H1 (cell line): ENCODE measurements around the gene NDUFS7. TPM values are rescaled to one million over a fixed set of nuclear protein-coding genes. Genes with fewer than 3 reads are reported as not detected.
A peak's percentile ranks its signal among the peaks of the same experiment; 100 is the strongest.

Experiments
- CTCF ChIA-PET: fragments of 300-600 bp; sonication (Branson Sonifier 250); formaldehyde crosslinking; loops from one replicate; lab custom pipeline; 2021; ENCODE audit not compliant: partially characterized antibody; lab: Charles Lee
- POLR2A ChIA-PET: fragments of 300-600 bp; sonication (Branson Sonifier 250); formaldehyde crosslinking; loops from one replicate; lab custom pipeline; 2021; ENCODE audit warnings: inconsistent platforms; ENCODE audit not compliant: partially characterized antibody; lab: Charles Lee
- DNase-seq, 2 experiments: peaks; one replicate each; pipeline versions ENCODE4 v3.0.0 to v3.0.0-alpha.2; 2010 to 2022; ENCODE audit warnings: low spot score in 2 of 2, low read depth in 1 of 2, mixed read lengths in 1 of 2
- FAIRE-seq: peaks from 2 replicates; lab custom pipeline; 2011; peaks lifted over from hg19 to GRCh38; lab: Jason Lieb, UNC
- H2AFZ ChIP-seq: 2 replicates; pipeline ENCODE4 v1.8.1; 2012; ENCODE audit warnings: low read length, inconsistent platforms
- H2AK5ac ChIP-seq: 2 replicates; pipeline ENCODE4 v1.6.1; 2013; ENCODE audit warnings: low read depth, low read length
- H2BK120ac ChIP-seq: replicated peaks from 2 replicates; pipeline ENCODE3; 2013; ENCODE audit warnings: low read depth, low read length, inconsistent platforms
- H2BK12ac ChIP-seq: 2 replicates; pipeline ENCODE4 v1.6.1; 2013; ENCODE audit warnings: low read depth, low read length
- H2BK15ac ChIP-seq: 2 replicates; pipeline ENCODE4 v1.6.1; 2013; ENCODE audit warnings: low read length
- H2BK20ac ChIP-seq: 2 replicates; pipeline ENCODE4 v1.6.1; 2013; ENCODE audit warnings: low read length
- H2BK5ac ChIP-seq: 2 replicates; pipeline ENCODE4 v1.6.1; 2013; ENCODE audit warnings: low read depth, low read length
- H3K14ac ChIP-seq: 2 replicates; pipeline ENCODE4 v1.6.1; 2013; ENCODE audit warnings: inconsistent platforms; ENCODE audit not compliant: insufficient read length
- H3K18ac ChIP-seq: 2 replicates; pipeline ENCODE4 v1.6.1; 2013; ENCODE audit warnings: low read length; ENCODE audit errors: extremely low read depth
- H3K23ac ChIP-seq: 2 replicates; pipeline ENCODE4 v1.6.1; 2013; ENCODE audit warnings: inconsistent platforms; ENCODE audit not compliant: insufficient read length
- H3K23me2 ChIP-seq: 2 replicates; pipeline ENCODE4 v1.6.1; 2013; ENCODE audit warnings: low read depth, low read length
- H3K27ac ChIP-seq: 2 replicates; pipeline ENCODE4 v1.6.1; 2011; ENCODE audit warnings: low read depth, low read length, inconsistent platforms
- H3K27me3 ChIP-seq, 4 experiments: replicated peaks in 1 of 4; 1 replicate in 1 of 4; 2 replicates in 3 of 4; pipeline versions ENCODE4 v1.6.1 to v1.8.1; 2011 to 2013; ENCODE audit warnings: low read length in 3 of 4, mild to moderate bottlenecking in 3 of 4, inconsistent platforms in 2 of 4, mixed read lengths in 2 of 4, moderate library complexity in 1 of 4; ENCODE audit not compliant: control insufficient read depth in 3 of 4, insufficient read depth in 3 of 4; ENCODE audit errors: extremely low read depth in 1 of 4
- H3K36me3 ChIP-seq, 4 experiments: 2 replicates each; pipeline versions ENCODE4 v1.6.1 to v1.8.1; 2011 to 2013; ENCODE audit warnings: mild to moderate bottlenecking in 4 of 4, low read length in 3 of 4, moderate library complexity in 2 of 4, control low read depth in 1 of 4, inconsistent platforms in 1 of 4; ENCODE audit not compliant: insufficient read depth in 4 of 4, control insufficient read depth in 2 of 4
- H3K4ac ChIP-seq: replicated peaks from 2 replicates; pipeline ENCODE3; 2013; ENCODE audit warnings: low read length, low read depth, mixed read lengths, inconsistent platforms; ENCODE audit not compliant: insufficient read length
- H3K4me1 ChIP-seq, 4 experiments: replicated peaks in 1 of 4; 1 replicate in 1 of 4; 2 replicates in 3 of 4; pipeline versions ENCODE4 v1.6.1 to v1.8.1; 2011 to 2013; ENCODE audit warnings: low read length in 3 of 4, inconsistent platforms in 2 of 4, mixed read lengths in 1 of 4; ENCODE audit not compliant: insufficient read depth in 4 of 4, control insufficient read depth in 3 of 4
- H3K4me2 ChIP-seq, 2 experiments: 2 replicates each; pipeline versions ENCODE4 v1.6.1 to v1.8.1; 2011 to 2013; ENCODE audit warnings: low read depth in 2 of 2, low read length in 2 of 2, control low read depth in 1 of 2, inconsistent platforms in 1 of 2, mild to moderate bottlenecking in 1 of 2; ENCODE audit not compliant: insufficient read depth in 1 of 2
- H3K4me3 ChIP-seq, 4 experiments: fragments of 200-600, 300-600 bp in 1 of 4; sonication (generic), shearing (Covaris generic), sonication (Bioruptor Twin) in 1 of 4; 2 replicates each; pipeline versions ENCODE4 v1.5.1 to v1.8.1; 2011 to 2016; ENCODE audit warnings: low read length in 4 of 4, low read depth in 3 of 4, control low read depth in 2 of 4, inconsistent platforms in 2 of 4, mild to moderate bottlenecking in 2 of 4, mixed read lengths in 1 of 4, moderate library complexity in 1 of 4; ENCODE audit not compliant: insufficient read depth in 2 of 4; ENCODE audit errors: extremely low read depth in 1 of 4
- H3K56ac ChIP-seq: replicated peaks from 2 replicates; pipeline ENCODE3; 2013; ENCODE audit warnings: low read depth, mild to moderate bottlenecking, mixed read lengths, low read length, inconsistent platforms; ENCODE audit not compliant: insufficient read length
- H3K79me1 ChIP-seq: 2 replicates; pipeline ENCODE4 v1.6.1; 2013; ENCODE audit warnings: low read depth, low read length, control low read depth
- H3K79me2 ChIP-seq, 2 experiments: 2 replicates each; pipeline versions ENCODE4 v1.6.1 to v1.8.1; 2012 to 2013; ENCODE audit warnings: low read length in 2 of 2, mild to moderate bottlenecking in 2 of 2, inconsistent platforms in 1 of 2; ENCODE audit not compliant: insufficient read depth in 2 of 2, control insufficient read depth in 1 of 2
- H3K9ac ChIP-seq, 4 experiments: replicated peaks in 1 of 4; 1 replicate in 1 of 4; 2 replicates in 3 of 4; pipeline versions ENCODE4 v1.6.1 to v1.8.1; 2011 to 2013; ENCODE audit warnings: low read depth in 3 of 4, low read length in 3 of 4, control low read depth in 2 of 4, mild to moderate bottlenecking in 2 of 4, moderate library complexity in 2 of 4, inconsistent platforms in 1 of 4; ENCODE audit errors: extremely low read depth in 1 of 4
- H3K9me3 ChIP-seq, 2 experiments: 2 replicates each; pipeline versions ENCODE4 v1.6.1 to v1.8.1; 2012 to 2013; ENCODE audit warnings: mild to moderate bottlenecking in 2 of 2, moderate library complexity in 2 of 2, control low read depth in 1 of 2, inconsistent platforms in 1 of 2, low read depth in 1 of 2, low read length in 1 of 2, mixed read lengths in 1 of 2; ENCODE audit not compliant: insufficient read depth in 2 of 2
- H4K20me1 ChIP-seq, 2 experiments: replicated peaks in 1 of 2; 2 replicates each; pipeline versions ENCODE3 to v1.8.1; 2011 to 2013; ENCODE audit warnings: inconsistent platforms in 2 of 2, low read length in 2 of 2, mild to moderate bottlenecking in 1 of 2; ENCODE audit not compliant: insufficient read depth in 2 of 2, control insufficient read depth in 1 of 2
- H4K5ac ChIP-seq: 2 replicates; pipeline ENCODE4 v1.6.1; 2013; ENCODE audit warnings: low read length, low read depth, mixed read lengths, inconsistent platforms; ENCODE audit not compliant: insufficient read length
- H4K8ac ChIP-seq: 2 replicates; pipeline ENCODE4 v1.8.0; 2013; ENCODE audit warnings: mild to moderate bottlenecking, moderate library complexity, low read length, inconsistent platforms; ENCODE audit not compliant: insufficient read depth; ENCODE audit errors: extremely low read depth
- H4K91ac ChIP-seq: replicated peaks from 2 replicates; pipeline ENCODE3; 2013; ENCODE audit warnings: low read length, mixed read lengths, inconsistent platforms; ENCODE audit not compliant: insufficient read length
- CTCF ChIP-seq, 3 experiments: IDR thresholded peaks; 1 replicate in 2 of 3; 2 replicates in 1 of 3; pipeline versions ENCODE4 v1.5.1 to v1.6.1; 2011; ENCODE audit warnings: low read length in 3 of 3, mild to moderate bottlenecking in 3 of 3, inconsistent platforms in 2 of 3, low read depth in 1 of 3, moderate library complexity in 1 of 3; ENCODE audit not compliant: insufficient read depth in 1 of 3; ENCODE audit errors: control extremely low read depth in 1 of 3
- EGR1 ChIP-seq: IDR thresholded peaks from 2 replicates; pipeline ENCODE4 v1.6.1; 2011; ENCODE audit warnings: low read depth, low read length, borderline replicate concordance
- EZH2 ChIP-seq: fragments of 200-600 bp; sonication (generic); IDR thresholded peaks from 2 replicates; pipeline ENCODE4 v1.7.1; 2012; ENCODE audit warnings: low read depth, mild to moderate bottlenecking, moderate library complexity, low read length, inconsistent platforms; ENCODE audit not compliant: severe bottlenecking
- SP1 ChIP-seq: IDR thresholded peaks from 2 replicates; pipeline ENCODE4 v1.6.1; 2011; ENCODE audit warnings: low read depth, low read length
- SP2 ChIP-seq: IDR thresholded peaks from 2 replicates; pipeline ENCODE4 v1.6.1; 2012; ENCODE audit warnings: mild to moderate bottlenecking, low read length, inconsistent platforms
- YY1 ChIP-seq: IDR thresholded peaks from 2 replicates; pipeline ENCODE4 v1.6.1; 2011; ENCODE audit warnings: low read depth, mild to moderate bottlenecking, low read length
- ZNF274 ChIP-seq: IDR thresholded peaks from 2 replicates; pipeline ENCODE4 v1.7.0; 2012; ENCODE audit warnings: low read length, borderline replicate concordance; ENCODE audit errors: extremely low read depth
- WGBS, 2 experiments: shearing (Covaris generic) in 1 of 2; methylation state at CpG; one replicate each; pipeline versions ENCODE4 v1.1.6 to v1.1.7; 2013 to 2015; ENCODE audit warnings: low lambda C conversion rate in 2 of 2, mixed read lengths in 2 of 2, inconsistent platforms in 1 of 2, low coverage in 1 of 2, missing lambda C conversion rate in 1 of 2; ENCODE audit not compliant: insufficient replicate concordance in 2 of 2, insufficient coverage in 1 of 2, insufficient read length in 1 of 2; ENCODE audit errors: extremely low coverage in 1 of 2, missing lambda C conversion rate in 1 of 2; 5-methylcytosine and 5-hydroxymethylcytosine counted together
- polyA plus RNA-seq, 7 experiments: library from polyadenylated mRNA; depleted of rRNA in 3 of 7; stranded (reverse) in 5 of 7; unstranded in 2 of 7; fragments of >200 nt in 5 of 7; fragments of 200-250 nt in 2 of 7; gene quantifications; 1 replicate in 5 of 7; 2 replicates in 1 of 7; 4 replicates in 1 of 7; pipeline versions ENCODE4 v1.2.1 to v1.2.3, GENCODE V29; 2011 to 2013; ENCODE audit warnings: missing spikeins in 2 of 7, mixed read lengths in 2 of 7
- total RNA-seq: library from RNA; stranded (reverse); fragmentation: NEBNext Ultra II Directional; extraction: Animal tissue kit (Norgen Biotek cat#: 25700); gene quantifications from 2 replicates; pipeline ENCODE4 v1.2.1, GENCODE V29; 2021

Gene NDUFS7
- total and polyA plus RNA-seq, 2 of the 8 experiments (the other 6 are each of a cell fraction or from before 2014, with no cell fraction given) = 78.1 to 309 TPM

- no peak overlapping the region for H3K4ac ChIP-seq
- H2BK120ac ChIP-seq = no peak overlapping the region
- no peak overlapping the region for H3K4me2 ChIP-seq
- POLR2A ChIA-PET = interaction anchor here (0.7 to 2.6 kb wide), 10 partner anchors 10 to 154 kb away, joined by 3 to 12 read pairs (median 4); partner anchors contain the start of gene CIRBP
- peaks cover 38 to 86% (median 70%) of the 10 kb centered on the region in 4 experiments for H3K36me3 ChIP-seq
- H3K23ac ChIP-seq = no peak overlapping the region
- H2AFZ ChIP-seq = no peak overlapping the region
- 91% methylated on average over 24 of the region's 24 CpGs; no CpG with 5 or more reads in 1 of the 2 experiments for WGBS, 2 experiments
- no peaks in the 10 kb centered on the region for H3K9me3 ChIP-seq
- H4K20me1 ChIP-seq = peaks cover 41 to 52% of the 10 kb centered on the region in 2 experiments
- H2BK15ac ChIP-seq = no peak overlapping the region
- no peak for FAIRE-seq
- no peak overlapping the region for H2BK12ac ChIP-seq
- peak; percentile 9 to 49 (median 29); a peak in 3 of 4 replicates for TF ChIP-seq CTCF (IDR thresholded peaks at IDR 0.05; ENCODE audit: control extremely low read depth in 1 of 3, insufficient read depth in 1 of 3, low read depth in 1 of 3, low read length in 3 of 3)
- no peak for TF ChIP-seq ZNF274
- no peak for TF ChIP-seq EZH2
- TF ChIP-seq SP2 = no peak
- no peak for TF ChIP-seq YY1
- TF ChIP-seq EGR1 = peak; percentile 76
- TF ChIP-seq SP1 = no peak
- TF ChIP-seq, all 59 proteins: peak for 2
- Histone ChIP-seq H3K18ac (no peak overlapping the region), H3K79me1 (peaks cover 16% of the 10 kb centered on the region), H3K23me2 (no peaks in the 10 kb centered on the region), H2BK5ac (no peak overlapping the region), H4K91ac (no peak overlapping the region), H3K4me1 (peaks cover 0 to 3% (median under 1%) of the 10 kb centered on the region in 4 experiments; a peak in 2 of 7 replicates), H3K56ac (peak overlapping the region; percentile 34), H4K8ac (peak overlapping the region; percentile 12; the same call in 1 of the 2 replicates), H3K4me3 (no peak overlapping the region), H2BK20ac (no peak overlapping the region), H4K5ac (no peak overlapping the region), H3K14ac (no peak overlapping the region), H3K79me2 (peaks cover 4 to 76% of the 10 kb centered on the region in 2 experiments), H3K27ac (no peak overlapping the region), H3K27me3 (no peaks in the 10 kb centered on the region), H3K9ac (no peak overlapping the region; a peak in 1 of 7 replicates), H2AK5ac (no peak overlapping the region)
- no peak for DNase-seq
- CTCF ChIA-PET = interaction anchor here (0.9 kb wide), 1 partner anchor 14 kb away, joined by 3 read pairs; no protein-coding TSS in a partner anchor
Measured at GRCh38 chr19:1422943-1423342, 39.2 kb downstream of the NDUFS7 start.
